K562 (cell line): Measurements from ENCODE around the gene PSMB10. TPM values are rescaled to one million over a fixed set of nuclear protein-coding genes. Genes with fewer than 3 reads are reported as not detected.

Experiments
- ARHGAP35 ChIP-seq: fragments of 450-650 bp; IDR thresholded peaks from 2 replicates; pipeline ENCODE4 v1.6.1; 2018; ENCODE audit not compliant: partially characterized antibody
- CTBP1 ChIP-seq: fragments of 450-650 bp; IDR thresholded peaks from 2 replicates; pipeline ENCODE4 v1.6.1; 2016; ENCODE audit warnings: borderline replicate concordance
- E2F3 ChIP-seq: fragments of 250-450 bp; sonication (Bioruptor Pico); IDR thresholded peaks from 2 replicates; pipeline ENCODE4 v1.4.0; 2020; ENCODE audit warnings: mild to moderate bottlenecking
- ELF2 ChIP-seq: fragments of 250-450 bp; sonication (Bioruptor Pico); IDR thresholded peaks from 2 replicates; pipeline ENCODE4 v1.5.0; 2021; ENCODE audit warnings: mild to moderate bottlenecking
- FOXJ2 ChIP-seq: fragments of 200-800 bp; sonication (Bioruptor generic); IDR thresholded peaks from 2 replicates; pipeline ENCODE4 v1.6.1; 2016; ENCODE audit warnings: missing genetic modification characterization, missing compliant biosample characterization
- GABPA ChIP-seq: fragments of 200-800 bp; sonication (Bioruptor generic); conservative IDR thresholded peaks from 2 replicates; pipeline ENCODE4 v1.6.1; 2016; ENCODE audit warnings: low read depth, missing genetic modification characterization, missing compliant biosample characterization
- HDAC3 ChIP-seq: fragments of 450-650 bp; IDR thresholded peaks from 2 replicates; pipeline ENCODE4 v1.6.1; 2018; ENCODE audit warnings: borderline replicate concordance, mild to moderate bottlenecking, moderate library complexity; ENCODE audit not compliant: partially characterized antibody
- HMGN3 ChIP-seq: IDR thresholded peaks from 2 replicates; pipeline ENCODE4 v1.6.1; 2011; ENCODE audit warnings: borderline replicate concordance, low read depth, mild to moderate bottlenecking, mixed read lengths, low read length; ENCODE audit not compliant: insufficient read length; ENCODE audit errors: extremely low read depth
- IRF2 ChIP-seq: sonication (generic); formaldehyde crosslinking; IDR thresholded peaks from 2 replicates; pipeline ENCODE4 v1.8.1; 2022; ENCODE audit warnings: mild to moderate bottlenecking, missing genetic modification reagents
- MAFK ChIP-seq: IDR thresholded peaks from 2 replicates; pipeline ENCODE4 v1.6.1; 2011; ENCODE audit warnings: low read length, improper control_type of control experiment
- MBD2 ChIP-seq: sonication (generic); IDR thresholded peaks from 2 replicates; pipeline ENCODE4 v1.6.1; 2016; ENCODE audit warnings: low read depth, borderline replicate concordance
- MXI1 ChIP-seq: IDR thresholded peaks from 2 replicates; pipeline ENCODE4 v1.6.1; 2011; ENCODE audit warnings: low read depth, mild to moderate bottlenecking, improper control_type of control experiment, low read length
- NCOA4 ChIP-seq: fragments of 450-650 bp; IDR thresholded peaks from 2 replicates; pipeline ENCODE4 v1.6.1; 2018; ENCODE audit warnings: mild to moderate bottlenecking; ENCODE audit not compliant: partially characterized antibody
- PHB2 ChIP-seq: fragments of 450-650 bp; IDR thresholded peaks from 2 replicates; pipeline ENCODE4 v1.6.1; 2017; ENCODE audit warnings: low read depth
- PHF8 ChIP-seq: fragments of 200-600 bp; sonication (generic); IDR thresholded peaks from 2 replicates; pipeline ENCODE4 v1.6.1; 2012; ENCODE audit warnings: mixed run types, mild to moderate bottlenecking, inconsistent platforms, low read length, moderate library complexity, borderline replicate concordance
- POLR2AphosphoS2 ChIP-seq: IDR thresholded peaks from 2 replicates; pipeline ENCODE4 v1.6.1; 2012; ENCODE audit warnings: low read length, improper control_type of control experiment
- POLR3G ChIP-seq: IDR thresholded peaks from 2 replicates; pipeline ENCODE4 v1.6.1; 2011; ENCODE audit not compliant: insufficient read length, insufficient replicate concordance; ENCODE audit errors: extremely low read depth
- PPARD ChIP-seq: fragments of 250-450 bp; sonication (Bioruptor Pico); IDR thresholded peaks from 2 replicates; pipeline ENCODE4 v1.8.0; 2022; ENCODE audit warnings: inconsistent platforms, mild to moderate bottlenecking, moderate library complexity
- RFX1 ChIP-seq: fragments of 450-650 bp; IDR thresholded peaks from 2 replicates; pipeline ENCODE4 v1.6.1; 2016; ENCODE audit warnings: mild to moderate bottlenecking, moderate library complexity
- SNRNP70 ChIP-seq: fragments of 200-400 bp; formaldehyde crosslinking; optimal IDR thresholded peaks from 2 replicates; pipeline ENCODE3; 2017; ENCODE audit warnings: low read depth, low read length
- XRCC4 ChIP-seq: IDR thresholded peaks from one replicate; pipeline ENCODE4 v1.6.1; 2011; ENCODE audit not compliant: insufficient read depth, insufficient read length; ENCODE audit errors: extremely low read depth
- ZFPM2 ChIP-seq: fragments of 250-450 bp; sonication (Bioruptor Pico); IDR thresholded peaks from 2 replicates; pipeline ENCODE4 v1.5.1; 2022; ENCODE audit warnings: mild to moderate bottlenecking
- ZKSCAN1 ChIP-seq: fragments of 150-350 bp; IDR thresholded peaks from 2 replicates; pipeline ENCODE4 v1.6.1; 2016; ENCODE audit warnings: low read depth, low read length
- ZNF12 ChIP-seq: sonication (generic); formaldehyde crosslinking; IDR thresholded peaks from 2 replicates; pipeline ENCODE4 v1.4.0; 2020; ENCODE audit warnings: mild to moderate bottlenecking, missing genetic modification reagents
- ZNF212 ChIP-seq: fragments of 450-650 bp; formaldehyde crosslinking; IDR thresholded peaks from 2 replicates; pipeline ENCODE4 v1.4.0; 2020; ENCODE audit warnings: mild to moderate bottlenecking
- ZNF408 ChIP-seq: fragments of 250-450 bp; sonication (Bioruptor Pico); IDR thresholded peaks from 2 replicates; pipeline ENCODE4 v1.4.0; 2020; ENCODE audit warnings: low read depth, mild to moderate bottlenecking, moderate library complexity
- ZNF699 ChIP-seq: fragments of 250-450 bp; sonication (Bioruptor Pico); IDR thresholded peaks from 2 replicates; pipeline ENCODE4 v1.8.0; 2021; ENCODE audit warnings: mild to moderate bottlenecking, moderate library complexity; ENCODE audit not compliant: insufficient replicate concordance
- ZZZ3 ChIP-seq: fragments of 450-650 bp; IDR thresholded peaks from 2 replicates; pipeline ENCODE4 v1.6.1; 2016; ENCODE audit warnings: antibody characterized with exemption, mild to moderate bottlenecking, moderate library complexity
- polyA plus RNA-seq, 8 experiments: library from polyadenylated mRNA; depleted of rRNA in 4 of 8; stranded (reverse) in 5 of 8; unstranded in 3 of 8; fragments of >200 nt; fragmentation: Nextera tagmentation in 2 of 8; fragmentation: Illumina TruSeq in 1 of 8; extraction: Ambion mirVana in 2 of 8; extraction: Trizol in 1 of 8; gene quantifications; 2 replicates each; pipeline versions ENCODE4 v1.2.1 to v1.2.3, GENCODE V29; 2011 to 2014; ENCODE audit warnings: inconsistent platforms in 1 of 8, missing spikeins in 1 of 8
- total RNA-seq, 7 experiments: library from RNA; depleted of rRNA in 6 of 7; stranded (reverse); fragments of >200 nt in 6 of 7; fragmentation: Illumina TruSeq in 2 of 7; extraction: Trizol in 2 of 7; gene quantifications; 2 replicates each; pipeline versions ENCODE4 v1.2.1 to v1.2.3, GENCODE V29; 2011 to 2021; ENCODE audit warnings: low replicate concordance in 1 of 7
- TF ChIP-seq, protein P1 (sequence below): sonication (generic); formaldehyde crosslinking; IDR thresholded peaks from 2 replicates; pipeline ENCODE4 v1.5.0; 2020; ENCODE audit warnings: missing genetic modification reagents
- TF ChIP-seq, protein P2 (sequence below): sonication (generic); formaldehyde crosslinking; IDR thresholded peaks from 2 replicates; pipeline ENCODE4 v1.8.1; 2022; ENCODE audit warnings: missing genetic modification reagents

Gene PSMB10
- total and polyA plus RNA-seq, 9 of the 15 experiments (the other 6 are each of a cell fraction or from before 2014, with no cell fraction given), result 11.7 to 105 (median 51.0) TPM

DNA sequence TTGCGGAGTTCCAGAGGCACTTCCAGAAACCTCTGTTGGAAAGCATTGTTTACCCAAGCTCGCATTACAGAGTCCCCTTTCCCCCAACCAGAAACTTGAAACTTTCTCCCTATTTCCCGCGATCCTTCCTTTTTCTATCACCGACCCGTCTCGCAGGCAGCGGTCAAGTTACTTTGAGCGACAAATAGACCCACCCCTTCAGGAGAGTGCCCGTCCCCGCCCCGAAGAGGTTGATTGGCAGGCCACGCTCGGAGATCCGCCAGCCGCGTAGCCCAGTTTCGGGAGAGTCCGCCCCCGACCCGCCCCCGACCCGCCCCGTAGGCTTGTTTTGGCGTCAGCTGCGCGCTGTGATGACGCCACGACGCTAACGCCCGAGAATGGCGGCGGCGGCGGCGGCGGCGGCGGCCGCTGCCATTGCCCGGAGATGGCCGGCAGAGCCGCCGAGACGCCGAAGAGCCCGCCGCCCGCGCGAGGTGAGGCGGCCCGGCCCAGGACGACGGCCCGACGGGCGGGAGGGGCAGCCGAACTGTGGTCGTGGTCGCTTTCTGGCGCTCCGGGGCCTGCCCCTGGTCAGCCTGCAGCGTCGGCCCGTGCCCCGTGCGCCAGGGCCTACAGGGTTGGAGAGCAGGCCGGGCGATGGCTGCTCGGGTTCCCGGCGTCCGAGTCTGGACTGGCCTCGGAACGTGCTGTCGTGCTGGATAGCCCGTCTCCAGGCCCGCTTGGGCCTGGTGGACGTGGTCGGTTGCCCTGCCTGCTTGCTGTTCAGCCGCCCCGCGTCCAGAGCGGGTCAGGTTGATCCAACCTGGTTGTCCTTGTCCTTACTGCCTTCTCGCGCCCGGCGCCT lies 43.5 kb downstream of the PSMB10 start, which contains the start of gene PSKH1 (continued):
- no peak for TF ChIP-seq ZFPM2 (CRISPR knock-in tag)
- no peak for TF ChIP-seq POLR3G
- TF ChIP-seq E2F3, result peak; percentile 43; the same call in 1 of the 2 replicates
- TF ChIP-seq ZNF408, result no peak
- TF ChIP-seq ZKSCAN1, result no peak
- no peak for TF ChIP-seq RFX1
- no peak for TF ChIP-seq FOXJ2
- TF ChIP-seq SNRNP70, result no peak
- no peak for TF ChIP-seq ZNF12 (CRISPR knock-in tag)
- no peak for TF ChIP-seq NCOA4
- no peak for TF ChIP-seq ELF2 (CRISPR knock-in tag)
- TF ChIP-seq CTBP1, result peak; percentile 41; the same call in 1 of the 2 replicates
- TF ChIP-seq POLR2AphosphoS2, result no peak
- no peak; the same call in 1 of the 2 replicates for TF ChIP-seq MBD2
- TF ChIP-seq MAFK, result no peak
- TF ChIP-seq HDAC3, result no peak
- no peak for TF ChIP-seq GABPA (tag)
- no peak for TF ChIP-seq XRCC4
- TF ChIP-seq PHB2, result no peak
- TF ChIP-seq, protein P1, sequence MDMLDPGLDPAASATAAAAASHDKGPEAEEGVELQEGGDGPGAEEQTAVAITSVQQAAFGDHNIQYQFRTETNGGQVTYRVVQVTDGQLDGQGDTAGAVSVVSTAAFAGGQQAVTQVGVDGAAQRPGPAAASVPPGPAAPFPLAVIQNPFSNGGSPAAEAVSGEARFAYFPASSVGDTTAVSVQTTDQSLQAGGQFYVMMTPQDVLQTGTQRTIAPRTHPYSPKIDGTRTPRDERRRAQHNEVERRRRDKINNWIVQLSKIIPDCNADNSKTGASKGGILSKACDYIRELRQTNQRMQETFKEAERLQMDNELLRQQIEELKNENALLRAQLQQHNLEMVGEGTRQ, result no peak
- TF ChIP-seq ARHGAP35, result no peak
- TF ChIP-seq, protein P2, sequence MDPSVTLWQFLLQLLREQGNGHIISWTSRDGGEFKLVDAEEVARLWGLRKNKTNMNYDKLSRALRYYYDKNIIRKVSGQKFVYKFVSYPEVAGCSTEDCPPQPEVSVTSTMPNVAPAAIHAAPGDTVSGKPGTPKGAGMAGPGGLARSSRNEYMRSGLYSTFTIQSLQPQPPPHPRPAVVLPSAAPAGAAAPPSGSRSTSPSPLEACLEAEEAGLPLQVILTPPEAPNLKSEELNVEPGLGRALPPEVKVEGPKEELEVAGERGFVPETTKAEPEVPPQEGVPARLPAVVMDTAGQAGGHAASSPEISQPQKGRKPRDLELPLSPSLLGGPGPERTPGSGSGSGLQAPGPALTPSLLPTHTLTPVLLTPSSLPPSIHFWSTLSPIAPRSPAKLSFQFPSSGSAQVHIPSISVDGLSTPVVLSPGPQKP (CRISPR knock-in tag), result peak; percentile 84; the same call in 1 of the 2 replicates
- TF ChIP-seq MXI1, result no peak
- peak; percentile 91 for TF ChIP-seq PHF8
- TF ChIP-seq ZNF699 (CRISPR knock-in tag), result no peak
- TF ChIP-seq ZNF212 (CRISPR knock-in tag), result peak; percentile 49; the same call in 1 of the 2 replicates
- TF ChIP-seq PPARD, result no peak
- TF ChIP-seq HMGN3, result peak; percentile 59
- no peak for TF ChIP-seq ZZZ3
- TF ChIP-seq IRF2 (CRISPR knock-in tag), result peak; percentile 89; the same call in 1 of the 2 replicates
